LNCAP (cell line): ENCODE measurements around the gene ZNF154.

Experiments
- TF ChIP-seq, protein P1 (sequence below): fragments of 450-650 bp; IDR thresholded peaks from 2 replicates; pipeline ENCODE4 v1.5.1; 2017; ENCODE audit warnings: mild to moderate bottlenecking

The ZNF154 gene

DNA sequence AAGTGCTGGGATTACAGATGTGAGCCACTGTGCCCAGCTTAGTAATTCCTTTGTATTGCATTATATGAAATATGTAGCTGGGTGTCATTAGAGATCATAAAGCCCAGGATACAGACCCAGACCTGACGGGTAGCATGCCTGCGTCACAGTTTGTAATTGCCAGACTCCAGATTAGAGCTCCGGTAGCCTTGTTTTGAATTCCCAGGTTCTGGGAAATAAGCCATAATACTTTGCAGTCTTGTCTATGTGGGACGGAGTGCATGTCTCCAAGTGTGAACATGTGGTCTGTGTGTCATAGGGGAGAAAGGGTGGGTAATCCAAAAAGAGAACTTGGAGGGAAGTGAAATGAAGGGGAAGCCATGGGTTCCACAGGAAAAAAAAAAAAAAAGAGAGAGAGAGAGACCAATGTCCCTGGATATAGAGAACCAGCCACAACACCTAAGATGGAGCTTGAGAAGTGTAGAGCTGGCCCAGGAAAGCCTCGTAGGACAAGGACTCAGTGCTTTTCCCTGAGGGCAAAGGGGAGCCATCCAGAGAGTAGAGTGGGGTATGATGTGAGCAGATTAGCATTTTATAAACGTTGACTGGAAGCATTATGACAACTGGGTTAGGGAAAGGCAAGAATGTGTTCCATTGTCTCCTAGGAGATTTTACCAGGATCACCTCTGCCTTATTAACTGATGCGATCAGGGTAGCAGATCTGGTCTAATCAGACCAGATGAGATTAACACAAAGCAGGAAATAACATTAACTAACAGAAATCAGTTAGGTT lies 37.7 kb downstream of the ZNF154 start:
- TF ChIP-seq, protein P1, sequence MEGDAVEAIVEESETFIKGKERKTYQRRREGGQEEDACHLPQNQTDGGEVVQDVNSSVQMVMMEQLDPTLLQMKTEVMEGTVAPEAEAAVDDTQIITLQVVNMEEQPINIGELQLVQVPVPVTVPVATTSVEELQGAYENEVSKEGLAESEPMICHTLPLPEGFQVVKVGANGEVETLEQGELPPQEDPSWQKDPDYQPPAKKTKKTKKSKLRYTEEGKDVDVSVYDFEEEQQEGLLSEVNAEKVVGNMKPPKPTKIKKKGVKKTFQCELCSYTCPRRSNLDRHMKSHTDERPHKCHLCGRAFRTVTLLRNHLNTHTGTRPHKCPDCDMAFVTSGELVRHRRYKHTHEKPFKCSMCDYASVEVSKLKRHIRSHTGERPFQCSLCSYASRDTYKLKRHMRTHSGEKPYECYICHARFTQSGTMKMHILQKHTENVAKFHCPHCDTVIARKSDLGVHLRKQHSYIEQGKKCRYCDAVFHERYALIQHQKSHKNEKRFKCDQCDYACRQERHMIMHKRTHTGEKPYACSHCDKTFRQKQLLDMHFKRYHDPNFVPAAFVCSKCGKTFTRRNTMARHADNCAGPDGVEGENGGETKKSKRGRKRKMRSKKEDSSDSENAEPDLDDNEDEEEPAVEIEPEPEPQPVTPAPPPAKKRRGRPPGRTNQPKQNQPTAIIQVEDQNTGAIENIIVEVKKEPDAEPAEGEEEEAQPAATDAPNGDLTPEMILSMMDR = no peak

DNA sequence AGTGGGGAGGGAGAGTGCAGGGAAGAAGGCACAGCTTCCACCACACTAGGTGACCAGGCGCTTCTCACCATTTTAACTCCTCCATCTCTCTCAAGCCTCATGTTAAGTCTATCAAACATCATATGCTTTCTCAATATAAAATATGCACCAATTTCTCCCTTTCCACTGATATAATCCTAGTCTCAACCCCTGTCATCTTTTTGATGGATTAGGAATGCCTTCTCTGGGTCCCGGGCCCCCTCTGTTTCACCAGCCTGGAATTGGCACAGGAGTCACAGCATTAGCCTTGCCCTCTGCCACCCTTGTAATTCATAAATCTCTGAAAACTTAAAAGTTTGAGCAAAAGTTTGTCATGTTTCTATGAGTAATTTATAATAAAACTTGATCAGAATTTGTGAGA lies 40.4 kb downstream of the ZNF154 start, which contains the start of gene ZSCAN4:
ZSCAN4 (plus strand) TSS at position 301 of the 400 bp plus-strand sequence. CDS start 7,211 bp downstream, outside the sequence.
- TF ChIP-seq, protein P1 = no peak

DNA sequence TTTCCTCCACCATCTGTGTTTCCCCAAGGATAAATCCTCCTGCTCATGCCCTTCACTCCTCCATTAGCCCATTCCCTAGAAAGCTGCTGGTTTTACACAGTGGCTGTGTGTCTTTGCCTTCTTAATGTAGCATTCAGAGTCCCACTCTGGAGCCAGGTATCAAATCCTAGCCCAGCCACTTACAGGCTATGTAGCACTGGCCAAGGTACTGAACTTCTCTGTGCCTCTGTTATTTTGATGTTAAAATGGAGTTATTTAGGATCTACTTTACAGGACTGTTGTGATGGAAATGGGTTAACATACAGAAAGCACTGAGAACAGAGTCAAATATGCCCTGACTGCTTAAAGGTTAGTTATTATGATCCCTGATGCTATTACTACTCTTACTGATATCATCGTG lies 41.8 kb downstream of the ZNF154 start:
- TF ChIP-seq, protein P1 = no peak

DNA sequence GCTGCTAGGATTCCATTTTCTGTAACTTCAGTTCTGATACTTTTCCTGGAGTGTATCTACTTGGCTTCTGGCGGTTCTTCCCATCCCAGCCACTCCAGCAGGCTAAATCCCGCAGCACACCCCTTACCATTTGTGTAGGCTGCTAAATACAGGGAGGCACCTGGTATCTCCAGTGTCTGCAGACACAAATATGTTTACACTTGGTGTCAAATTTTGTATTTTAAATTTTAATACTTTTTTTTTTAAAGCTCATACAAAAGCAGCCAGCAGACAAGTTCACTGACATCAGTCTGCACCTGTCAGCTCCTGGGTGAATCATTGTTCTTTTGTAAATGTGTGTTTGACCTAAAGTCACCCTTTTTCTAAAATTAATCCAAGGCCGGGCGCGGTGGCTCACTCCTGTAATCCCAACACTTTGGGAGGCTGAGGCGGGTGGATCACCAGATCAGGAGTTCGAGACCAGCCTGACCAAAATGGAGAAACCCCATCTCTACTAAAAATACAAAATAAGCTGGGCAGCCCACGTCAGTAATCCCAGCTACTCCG lies 43.7 kb downstream of the ZNF154 start:
- TF ChIP-seq, protein P1 = no peak

DNA sequence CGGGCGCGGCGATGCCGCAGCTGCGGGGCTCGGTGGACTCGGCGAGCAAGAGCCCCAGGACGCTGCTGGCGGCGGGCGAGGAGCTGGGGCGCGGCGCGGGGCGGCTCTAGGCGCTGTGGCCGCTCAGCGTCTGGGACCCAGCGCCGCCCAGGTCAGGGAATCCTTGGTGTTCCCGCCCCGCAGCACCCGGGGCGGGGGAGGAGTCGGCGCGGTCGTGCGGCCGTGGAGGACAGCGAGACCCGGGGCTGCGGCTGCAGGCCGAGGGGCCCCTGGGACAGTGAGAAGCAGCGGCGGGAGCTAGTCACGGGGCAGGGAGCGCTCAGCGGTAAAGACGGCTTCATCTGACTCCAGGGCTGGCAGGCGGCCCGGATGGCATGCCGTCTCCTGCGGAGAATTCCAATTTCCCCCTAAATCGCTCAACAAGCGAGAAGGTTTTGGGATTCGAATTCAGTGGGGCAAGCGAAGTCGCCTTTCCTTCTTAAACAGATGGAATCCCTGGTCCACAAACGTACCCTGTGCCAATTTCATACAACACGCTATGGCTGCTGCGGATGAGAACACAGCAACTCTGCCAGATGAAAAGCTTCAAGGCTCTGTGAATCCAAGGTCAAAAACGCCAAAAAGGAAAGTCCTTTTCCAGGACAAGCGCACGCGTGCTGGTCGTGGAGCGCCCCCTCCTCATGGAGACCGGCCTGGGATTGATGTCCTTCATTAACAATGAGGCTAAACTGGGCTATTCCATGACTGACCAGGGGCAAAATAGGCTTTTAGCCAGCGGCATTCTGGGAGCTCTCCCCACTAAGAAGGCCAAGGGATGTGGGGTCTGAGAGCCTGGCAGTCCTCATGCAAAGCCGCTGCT lies 44.5 kb downstream of the ZNF154 start:
- TF ChIP-seq, protein P1 = no peak

DNA sequence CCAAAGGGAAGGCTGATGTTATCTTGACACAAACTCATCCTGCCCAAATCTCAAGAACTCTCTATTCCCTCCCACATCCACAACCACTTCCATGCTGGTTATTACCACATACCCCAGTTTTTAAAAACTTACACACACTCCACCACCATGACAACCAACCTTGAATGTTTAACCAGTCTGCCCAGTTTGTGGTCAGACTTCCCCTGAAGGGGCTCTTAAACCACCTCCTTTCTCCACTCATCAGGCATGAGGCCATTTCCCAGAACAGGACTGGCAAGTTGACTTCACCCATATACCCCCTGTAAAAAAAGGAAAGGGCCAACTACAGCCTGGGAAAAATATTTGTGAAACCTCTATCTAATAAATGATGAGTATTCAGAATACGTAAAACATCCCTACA lies 52.7 kb downstream of the ZNF154 start:
- TF ChIP-seq, protein P1 = no peak

GRCh38 chr19:57655443-57655842 lies 53.6 kb downstream of the ZNF154 start:
- TF ChIP-seq, protein P1 = no peak
